GM12878 (cell line): Measurements from ENCODE around the gene CYTL1. TPM values are rescaled to one million over a fixed set of nuclear protein-coding genes. Genes with fewer than 3 reads are reported as not detected.

ENCODE experiments used
- ATAC-seq: fragments of 200-7000 bp; cut with Tn5 transposase; 3 replicates; pipeline ENCODE4 v1.9.1; 2020; ENCODE audit warnings: mild to moderate bottlenecking, moderate library complexity
- BruUV-seq: library from RNA; stranded (reverse); fragments of 400-500 nt; replicated peaks from 2 replicates; lab custom pipeline; 2021; lab: Mats Ljungman, UMichigan
- CTCF ChIA-PET: fragments of 300-600 bp; sonication (Branson Sonifier 250); formaldehyde crosslinking; extraction: SDS; loops from one replicate; lab custom pipeline; 2021; ENCODE audit warnings: inconsistent platforms; lab: Yijun Ruan, JAX
- POLR2A ChIA-PET: fragments of 350-600 bp; formaldehyde crosslinking; extraction: SDS; loops from one replicate; lab custom pipeline; 2021; ENCODE audit warnings: inconsistent platforms; lab: Charles Lee
- RAD21 ChIA-PET: fragments of 300-600 bp; sonication (Branson Sonifier 250); formaldehyde crosslinking; loops from one replicate; lab custom pipeline; 2023; ENCODE audit warnings: antibody characterized with exemption; ENCODE audit not compliant: unreplicated experiment; lab: Charles Lee
- SMC1A ChIA-PET: fragments of 300-600 bp; sonication (Branson Sonifier 250); formaldehyde crosslinking; loops from one replicate; lab custom pipeline; 2023; ENCODE audit not compliant: unreplicated experiment, uncharacterized antibody; lab: Charles Lee
- DNase-seq: peaks from one replicate; pipeline ENCODE4 v3.0.0-alpha.2; 2011; ENCODE audit warnings: low read depth, low spot score
- FAIRE-seq: peaks from 3 replicates; lab custom pipeline; 2011; peaks lifted over from hg19 to GRCh38; lab: Jason Lieb, UNC
- H2AFZ ChIP-seq: 2 replicates; pipeline ENCODE4 v1.6.0; 2011; ENCODE audit warnings: low read depth, low read length, control low read depth; ENCODE audit not compliant: control insufficient read depth
- H3K27ac ChIP-seq: 2 replicates; pipeline ENCODE4 v1.5.1; 2011; ENCODE audit warnings: control low read depth; ENCODE audit not compliant: control insufficient read depth, insufficient read depth
- H3K27me3 ChIP-seq, 2 experiments: replicated peaks in 1 of 2; 2 replicates each; pipeline versions ENCODE4 v1.6.0 to v1.6.1; 2011; ENCODE audit warnings: low read length in 1 of 2; ENCODE audit not compliant: control insufficient read depth in 2 of 2, insufficient read depth in 2 of 2
- H3K36me3 ChIP-seq, 2 experiments: 2 replicates each; pipeline ENCODE4 v1.5.1; 2011; ENCODE audit warnings: low read length in 1 of 2; ENCODE audit not compliant: control insufficient read depth in 2 of 2, insufficient read depth in 2 of 2
- H3K4me1 ChIP-seq: 2 replicates; pipeline ENCODE4 v1.6.1; 2011; ENCODE audit warnings: mild to moderate bottlenecking, low read length, moderate library complexity, mixed read lengths; ENCODE audit not compliant: control insufficient read depth, insufficient read depth
- H3K4me2 ChIP-seq: 2 replicates; pipeline ENCODE4 v1.6.0; 2011; ENCODE audit warnings: control low read depth; ENCODE audit not compliant: control insufficient read depth, insufficient read depth
- H3K4me3 ChIP-seq: fragments of 200-600 bp; sonication (generic); 2 replicates; pipeline ENCODE4 v1.5.1; 2016
- H3K79me2 ChIP-seq: 2 replicates; pipeline ENCODE4 v1.6.0; 2011; ENCODE audit warnings: low read length; ENCODE audit not compliant: control insufficient read depth, insufficient read depth
- H3K9ac ChIP-seq: 2 replicates; pipeline ENCODE4 v1.8.0; 2011; ENCODE audit warnings: low read length, control low read depth, mixed read lengths; ENCODE audit not compliant: control insufficient read depth, insufficient read depth
- H3K9me3 ChIP-seq: replicated peaks from 3 replicates; pipeline ENCODE4 v1.5.1; 2011; ENCODE audit warnings: mild to moderate bottlenecking, low read length; ENCODE audit not compliant: control insufficient read depth, insufficient read depth
- H4K20me1 ChIP-seq: 2 replicates; pipeline ENCODE4 v1.6.0; 2011; ENCODE audit not compliant: control insufficient read depth, insufficient read depth
- BHLHE40 ChIP-seq, 2 experiments: fragments of 450-650 bp in 1 of 2; IDR thresholded peaks; 2 replicates each; pipeline ENCODE4 v1.6.1; 2011 to 2017; ENCODE audit warnings: low read depth in 2 of 2, borderline replicate concordance in 1 of 2, improper control_type of control experiment in 1 of 2, low read length in 1 of 2, mild to moderate bottlenecking in 1 of 2
- BMI1 ChIP-seq: fragments of 450-650 bp; IDR thresholded peaks from 2 replicates; pipeline ENCODE4 v1.6.1; 2016; ENCODE audit warnings: mild to moderate bottlenecking, moderate library complexity, borderline replicate concordance
- CREM ChIP-seq: IDR thresholded peaks from 2 replicates; pipeline ENCODE4 v1.6.1; 2014; ENCODE audit warnings: antibody characterized with exemption, low read depth
- EED ChIP-seq: sonication (generic); IDR thresholded peaks from 2 replicates; pipeline ENCODE4 v1.6.1; 2016; ENCODE audit warnings: antibody characterized with exemption, low read depth
- MYC ChIP-seq: IDR thresholded peaks from 2 replicates; pipeline ENCODE4 v1.6.1; 2011; ENCODE audit warnings: mild to moderate bottlenecking, low read length, moderate library complexity, inconsistent platforms; ENCODE audit not compliant: insufficient read depth, insufficient replicate concordance, insufficient read length, severe bottlenecking
- NFIC ChIP-seq: IDR thresholded peaks from 2 replicates; pipeline ENCODE4 v1.6.1; 2012; ENCODE audit warnings: low read depth, mild to moderate bottlenecking, inconsistent platforms, low read length, moderate library complexity
- PAX8 ChIP-seq: fragments of 450-650 bp; IDR thresholded peaks from 2 replicates; pipeline ENCODE4 v1.6.1; 2017; ENCODE audit warnings: mild to moderate bottlenecking, moderate library complexity
- RAD51 ChIP-seq: fragments of 450-650 bp; IDR thresholded peaks from 2 replicates; pipeline ENCODE4 v1.6.1; 2016; ENCODE audit warnings: moderate library complexity, mild to moderate bottlenecking, inconsistent platforms
- WGBS: methylation state at CpG from one replicate; pipeline ENCODE4 v1.1.6; 2016; ENCODE audit warnings: low lambda C conversion rate; ENCODE audit not compliant: insufficient replicate concordance, insufficient coverage; ENCODE audit errors: missing lambda C conversion rate; 5-methylcytosine and 5-hydroxymethylcytosine counted together
- in situ Hi-C: fragments of 300-500 bp; cut with MboI; formaldehyde crosslinking; loops from 9 replicates; pipeline ENCODE4 v1.14.3; 2018; ENCODE audit warnings: mixed read lengths
- intact Hi-C: fragments of 100-400 bp; cut with micrococcal nuclease; formaldehyde crosslinking; loops from one replicate; pipeline ENCODE4 v1.14.2; 2022; ENCODE audit not compliant: unreplicated experiment
- polyA plus RNA-seq, 11 experiments: library from polyadenylated mRNA; depleted of rRNA in 4 of 11; unstranded in 6 of 11; stranded (reverse) in 5 of 11; fragments of >200 nt; fragmentation: Nextera tagmentation in 4 of 11; fragmentation: Illumina TruSeq in 1 of 11; extraction: Ambion mirVana in 4 of 11; extraction: Trizol in 1 of 11; gene quantifications; 1 replicate in 1 of 11; 2 replicates in 10 of 11; pipeline versions ENCODE4 v1.2.1 to v1.2.3, GENCODE V29; 2011 to 2016; ENCODE audit warnings: inconsistent platforms in 2 of 11, missing spikeins in 2 of 11, low read depth in 1 of 11
- total RNA-seq, 4 experiments: library from RNA; depleted of rRNA in 3 of 4; stranded (reverse); fragments of >200 nt in 3 of 4; fragmentation: Illumina TruSeq in 1 of 4; extraction: Trizol in 1 of 4; gene quantifications; 2 replicates each; pipeline versions ENCODE4 v1.2.1 to v1.2.3, GENCODE V29; 2013 to 2021
- TF ChIP-seq, protein P1 (sequence below): fragments of 450-650 bp; IDR thresholded peaks from 2 replicates; pipeline ENCODE4 v1.6.1; 2017; ENCODE audit warnings: mild to moderate bottlenecking, moderate library complexity
- TF ChIP-seq, protein P2 (sequence below): fragments of 150-350 bp; IDR thresholded peaks from 2 replicates; pipeline ENCODE4 v1.6.1; 2016; ENCODE audit warnings: low read depth, low read length
- TF ChIP-seq, protein P3 (sequence below): fragments of 450-650 bp; formaldehyde crosslinking; IDR thresholded peaks from 2 replicates; pipeline ENCODE4 v1.4.0; 2020; ENCODE audit warnings: mild to moderate bottlenecking, moderate library complexity
- TF ChIP-seq, protein P4 (sequence below): fragments of 150-350 bp; IDR thresholded peaks from 2 replicates; pipeline ENCODE4 v1.6.1; 2014; ENCODE audit warnings: mild to moderate bottlenecking, low read depth, low read length

Gene CYTL1
- total and polyA plus RNA-seq, 10 of the 15 experiments (the other 5 are each of a cell fraction or from before 2014, with no cell fraction given), result not detected

DNA sequence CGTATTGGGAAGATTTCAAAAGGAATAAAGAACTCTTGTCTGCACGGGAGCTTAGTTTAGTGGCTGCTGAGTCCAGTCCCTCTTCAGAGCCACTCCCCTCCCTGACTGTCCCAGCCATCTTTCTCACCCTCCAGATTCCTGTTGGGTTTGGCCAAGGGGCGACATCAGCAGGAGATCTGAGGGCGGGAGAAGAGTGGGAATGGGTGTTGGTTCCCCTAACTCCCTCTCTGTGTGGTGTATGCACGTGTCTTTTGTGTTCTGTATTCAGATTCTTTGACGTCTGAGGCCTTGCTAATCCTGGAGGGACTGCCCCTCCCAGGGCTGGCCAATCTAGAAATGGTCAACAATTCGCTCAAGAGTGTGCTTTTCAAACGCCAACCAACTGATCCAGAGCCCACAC lies 37.4 kb downstream of the CYTL1 start:
- FAIRE-seq (no peak), ATAC-seq (no peak), DNase-seq (no peak)
- Histone ChIP-seq H3K36me3 (no peaks in the 10 kb centered on the region), H3K4me3 (no peak overlapping the region), H3K4me1 (no peaks in the 10 kb centered on the region), H2AFZ (no peak overlapping the region), H3K27me3 (no peaks in the 10 kb centered on the region), H3K4me2 (no peak overlapping the region), H4K20me1 (no peaks in the 10 kb centered on the region), H3K79me2 (no peaks in the 10 kb centered on the region), H3K9ac (no peak overlapping the region), H3K27ac (no peak overlapping the region), H3K9me3 (no peaks in the 10 kb centered on the region; the same call in 2 of the 3 replicates)
- WGBS, result 15% methylated on average over 8 of the region's 8 CpGs
- intact Hi-C loops (no loop called here), in situ Hi-C loops (no loop called here)
- BruUV-seq, result no TSS peak
- POLR2A ChIA-PET, result no interaction called here
- SMC1A ChIA-PET, result no interaction called here
- CTCF ChIA-PET, result no interaction called here
- RAD21 ChIA-PET, result no interaction called here
- TF ChIP-seq, protein P1, sequence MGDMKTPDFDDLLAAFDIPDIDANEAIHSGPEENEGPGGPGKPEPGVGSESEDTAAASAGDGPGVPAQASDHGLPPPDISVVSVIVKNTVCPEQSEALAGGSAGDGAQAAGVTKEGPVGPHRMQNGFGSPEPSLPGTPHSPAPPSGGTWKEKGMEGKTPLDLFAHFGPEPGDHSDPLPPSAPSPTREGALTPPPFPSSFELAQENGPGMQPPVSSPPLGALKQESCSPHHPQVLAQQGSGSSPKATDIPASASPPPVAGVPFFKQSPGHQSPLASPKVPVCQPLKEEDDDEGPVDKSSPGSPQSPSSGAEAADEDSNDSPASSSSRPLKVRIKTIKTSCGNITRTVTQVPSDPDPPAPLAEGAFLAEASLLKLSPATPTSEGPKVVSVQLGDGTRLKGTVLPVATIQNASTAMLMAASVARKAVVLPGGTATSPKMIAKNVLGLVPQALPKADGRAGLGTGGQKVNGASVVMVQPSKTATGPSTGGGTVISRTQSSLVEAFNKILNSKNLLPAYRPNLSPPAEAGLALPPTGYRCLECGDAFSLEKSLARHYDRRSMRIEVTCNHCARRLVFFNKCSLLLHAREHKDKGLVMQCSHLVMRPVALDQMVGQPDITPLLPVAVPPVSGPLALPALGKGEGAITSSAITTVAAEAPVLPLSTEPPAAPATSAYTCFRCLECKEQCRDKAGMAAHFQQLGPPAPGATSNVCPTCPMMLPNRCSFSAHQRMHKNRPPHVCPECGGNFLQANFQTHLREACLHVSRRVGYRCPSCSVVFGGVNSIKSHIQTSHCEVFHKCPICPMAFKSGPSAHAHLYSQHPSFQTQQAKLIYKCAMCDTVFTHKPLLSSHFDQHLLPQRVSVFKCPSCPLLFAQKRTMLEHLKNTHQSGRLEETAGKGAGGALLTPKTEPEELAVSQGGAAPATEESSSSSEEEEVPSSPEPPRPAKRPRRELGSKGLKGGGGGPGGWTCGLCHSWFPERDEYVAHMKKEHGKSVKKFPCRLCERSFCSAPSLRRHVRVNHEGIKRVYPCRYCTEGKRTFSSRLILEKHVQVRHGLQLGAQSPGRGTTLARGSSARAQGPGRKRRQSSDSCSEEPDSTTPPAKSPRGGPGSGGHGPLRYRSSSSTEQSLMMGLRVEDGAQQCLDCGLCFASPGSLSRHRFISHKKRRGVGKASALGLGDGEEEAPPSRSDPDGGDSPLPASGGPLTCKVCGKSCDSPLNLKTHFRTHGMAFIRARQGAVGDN, result no peak
- TF ChIP-seq BMI1 (no peak), PAX8 (no peak), EED (no peak), NFIC (no peak), RAD51 (no peak), MYC (no peak), CREM (no peak), BHLHE40 (IDR thresholded peaks at IDR 0.05; ENCODE audit: borderline replicate concordance in 1 of 2, low read depth in 2 of 2, low read length in 1 of 2) (no peak)
- TF ChIP-seq, protein P2, sequence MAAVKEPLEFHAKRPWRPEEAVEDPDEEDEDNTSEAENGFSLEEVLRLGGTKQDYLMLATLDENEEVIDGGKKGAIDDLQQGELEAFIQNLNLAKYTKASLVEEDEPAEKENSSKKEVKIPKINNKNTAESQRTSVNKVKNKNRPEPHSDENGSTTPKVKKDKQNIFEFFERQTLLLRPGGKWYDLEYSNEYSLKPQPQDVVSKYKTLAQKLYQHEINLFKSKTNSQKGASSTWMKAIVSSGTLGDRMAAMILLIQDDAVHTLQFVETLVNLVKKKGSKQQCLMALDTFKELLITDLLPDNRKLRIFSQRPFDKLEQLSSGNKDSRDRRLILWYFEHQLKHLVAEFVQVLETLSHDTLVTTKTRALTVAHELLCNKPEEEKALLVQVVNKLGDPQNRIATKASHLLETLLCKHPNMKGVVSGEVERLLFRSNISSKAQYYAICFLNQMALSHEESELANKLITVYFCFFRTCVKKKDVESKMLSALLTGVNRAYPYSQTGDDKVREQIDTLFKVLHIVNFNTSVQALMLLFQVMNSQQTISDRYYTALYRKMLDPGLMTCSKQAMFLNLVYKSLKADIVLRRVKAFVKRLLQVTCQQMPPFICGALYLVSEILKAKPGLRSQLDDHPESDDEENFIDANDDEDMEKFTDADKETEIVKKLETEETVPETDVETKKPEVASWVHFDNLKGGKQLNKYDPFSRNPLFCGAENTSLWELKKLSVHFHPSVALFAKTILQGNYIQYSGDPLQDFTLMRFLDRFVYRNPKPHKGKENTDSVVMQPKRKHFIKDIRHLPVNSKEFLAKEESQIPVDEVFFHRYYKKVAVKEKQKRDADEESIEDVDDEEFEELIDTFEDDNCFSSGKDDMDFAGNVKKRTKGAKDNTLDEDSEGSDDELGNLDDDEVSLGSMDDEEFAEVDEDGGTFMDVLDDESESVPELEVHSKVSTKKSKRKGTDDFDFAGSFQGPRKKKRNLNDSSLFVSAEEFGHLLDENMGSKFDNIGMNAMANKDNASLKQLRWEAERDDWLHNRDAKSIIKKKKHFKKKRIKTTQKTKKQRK, result no peak
- TF ChIP-seq, protein P3, sequence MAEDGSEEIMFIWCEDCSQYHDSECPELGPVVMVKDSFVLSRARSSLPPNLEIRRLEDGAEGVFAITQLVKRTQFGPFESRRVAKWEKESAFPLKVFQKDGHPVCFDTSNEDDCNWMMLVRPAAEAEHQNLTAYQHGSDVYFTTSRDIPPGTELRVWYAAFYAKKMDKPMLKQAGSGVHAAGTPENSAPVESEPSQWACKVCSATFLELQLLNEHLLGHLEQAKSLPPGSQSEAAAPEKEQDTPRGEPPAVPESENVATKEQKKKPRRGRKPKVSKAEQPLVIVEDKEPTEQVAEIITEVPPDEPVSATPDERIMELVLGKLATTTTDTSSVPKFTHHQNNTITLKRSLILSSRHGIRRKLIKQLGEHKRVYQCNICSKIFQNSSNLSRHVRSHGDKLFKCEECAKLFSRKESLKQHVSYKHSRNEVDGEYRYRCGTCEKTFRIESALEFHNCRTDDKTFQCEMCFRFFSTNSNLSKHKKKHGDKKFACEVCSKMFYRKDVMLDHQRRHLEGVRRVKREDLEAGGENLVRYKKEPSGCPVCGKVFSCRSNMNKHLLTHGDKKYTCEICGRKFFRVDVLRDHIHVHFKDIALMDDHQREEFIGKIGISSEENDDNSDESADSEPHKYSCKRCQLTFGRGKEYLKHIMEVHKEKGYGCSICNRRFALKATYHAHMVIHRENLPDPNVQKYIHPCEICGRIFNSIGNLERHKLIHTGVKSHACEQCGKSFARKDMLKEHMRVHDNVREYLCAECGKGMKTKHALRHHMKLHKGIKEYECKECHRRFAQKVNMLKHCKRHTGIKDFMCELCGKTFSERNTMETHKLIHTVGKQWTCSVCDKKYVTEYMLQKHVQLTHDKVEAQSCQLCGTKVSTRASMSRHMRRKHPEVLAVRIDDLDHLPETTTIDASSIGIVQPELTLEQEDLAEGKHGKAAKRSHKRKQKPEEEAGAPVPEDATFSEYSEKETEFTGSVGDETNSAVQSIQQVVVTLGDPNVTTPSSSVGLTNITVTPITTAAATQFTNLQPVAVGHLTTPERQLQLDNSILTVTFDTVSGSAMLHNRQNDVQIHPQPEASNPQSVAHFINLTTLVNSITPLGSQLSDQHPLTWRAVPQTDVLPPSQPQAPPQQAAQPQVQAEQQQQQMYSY, result no peak
- TF ChIP-seq, protein P4, sequence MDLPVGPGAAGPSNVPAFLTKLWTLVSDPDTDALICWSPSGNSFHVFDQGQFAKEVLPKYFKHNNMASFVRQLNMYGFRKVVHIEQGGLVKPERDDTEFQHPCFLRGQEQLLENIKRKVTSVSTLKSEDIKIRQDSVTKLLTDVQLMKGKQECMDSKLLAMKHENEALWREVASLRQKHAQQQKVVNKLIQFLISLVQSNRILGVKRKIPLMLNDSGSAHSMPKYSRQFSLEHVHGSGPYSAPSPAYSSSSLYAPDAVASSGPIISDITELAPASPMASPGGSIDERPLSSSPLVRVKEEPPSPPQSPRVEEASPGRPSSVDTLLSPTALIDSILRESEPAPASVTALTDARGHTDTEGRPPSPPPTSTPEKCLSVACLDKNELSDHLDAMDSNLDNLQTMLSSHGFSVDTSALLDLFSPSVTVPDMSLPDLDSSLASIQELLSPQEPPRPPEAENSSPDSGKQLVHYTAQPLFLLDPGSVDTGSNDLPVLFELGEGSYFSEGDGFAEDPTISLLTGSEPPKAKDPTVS, result no peak
